HEK293T (cell line): ENCODE measurements around the gene LOXL4.

Experiments used
- BHLHE40 ChIP-seq: fragments of 450-650 bp; IDR thresholded peaks from 2 replicates; pipeline ENCODE4 v1.6.1; 2016; ENCODE audit warnings: mild to moderate bottlenecking, moderate library complexity, borderline replicate concordance
- ELF4 ChIP-seq: fragments of 450-650 bp; IDR thresholded peaks from 2 replicates; pipeline ENCODE4 v1.6.1; 2017; ENCODE audit warnings: antibody characterized with exemption
- FOXK2 ChIP-seq: fragments of 450-650 bp; IDR thresholded peaks from 2 replicates; pipeline ENCODE4 v1.6.1; 2016; ENCODE audit warnings: mild to moderate bottlenecking
- HDGF ChIP-seq: fragments of 450-650 bp; IDR thresholded peaks from 2 replicates; pipeline ENCODE4 v1.6.1; 2017; ENCODE audit warnings: antibody characterized with exemption, borderline replicate concordance
- SP1 ChIP-seq: fragments of 450-650 bp; IDR thresholded peaks from 2 replicates; pipeline ENCODE4 v1.6.1; 2017
- SUZ12 ChIP-seq: fragments of 450-650 bp; IDR thresholded peaks from 2 replicates; pipeline ENCODE4 v1.6.1; 2016; ENCODE audit warnings: mild to moderate bottlenecking
- TARDBP ChIP-seq: fragments of 450-650 bp; IDR thresholded peaks from 2 replicates; pipeline ENCODE4 v1.6.1; 2016

GRCh38 chr10:98312822-98313221 lies 44.8 kb upstream of the LOXL4 start:
- TF ChIP-seq SUZ12 (no peak), FOXK2 (no peak), ELF4 (no peak), BHLHE40 (no peak), SP1 (no peak), TARDBP (no peak), HDGF (no peak)
